SK-N-SH (cell line): ENCODE data around the gene CFAP99.

Experiments
- ELF1 ChIP-seq: IDR thresholded peaks from 2 replicates; pipeline ENCODE4 v1.4.0; 2012
- EZH2phosphoT487 ChIP-seq: fragments of 200-600 bp; sonication (generic); IDR thresholded peaks from 2 replicates; pipeline ENCODE4 v1.6.1; 2017; ENCODE audit warnings: low read depth, mixed run types, mild to moderate bottlenecking, antibody characterized with exemption, moderate library complexity, borderline replicate concordance
- FOSL2 ChIP-seq: IDR thresholded peaks from 2 replicates; pipeline ENCODE4 v1.4.0; 2012; ENCODE audit warnings: low read depth, mild to moderate bottlenecking, moderate library complexity, borderline replicate concordance
- RCOR1 ChIP-seq: fragments of 150-350 bp; IDR thresholded peaks from 2 replicates; pipeline ENCODE4 v1.6.1; 2017; ENCODE audit warnings: antibody characterized with exemption, low read length
- TAF1 ChIP-seq: IDR thresholded peaks from 2 replicates; pipeline ENCODE4 v1.6.1; 2012; ENCODE audit warnings: low read depth, mild to moderate bottlenecking, low read length, moderate library complexity, borderline replicate concordance
- YY1 ChIP-seq: IDR thresholded peaks from 2 replicates; pipeline ENCODE4 v1.4.0; 2012; ENCODE audit warnings: low read depth, mild to moderate bottlenecking

DNA sequence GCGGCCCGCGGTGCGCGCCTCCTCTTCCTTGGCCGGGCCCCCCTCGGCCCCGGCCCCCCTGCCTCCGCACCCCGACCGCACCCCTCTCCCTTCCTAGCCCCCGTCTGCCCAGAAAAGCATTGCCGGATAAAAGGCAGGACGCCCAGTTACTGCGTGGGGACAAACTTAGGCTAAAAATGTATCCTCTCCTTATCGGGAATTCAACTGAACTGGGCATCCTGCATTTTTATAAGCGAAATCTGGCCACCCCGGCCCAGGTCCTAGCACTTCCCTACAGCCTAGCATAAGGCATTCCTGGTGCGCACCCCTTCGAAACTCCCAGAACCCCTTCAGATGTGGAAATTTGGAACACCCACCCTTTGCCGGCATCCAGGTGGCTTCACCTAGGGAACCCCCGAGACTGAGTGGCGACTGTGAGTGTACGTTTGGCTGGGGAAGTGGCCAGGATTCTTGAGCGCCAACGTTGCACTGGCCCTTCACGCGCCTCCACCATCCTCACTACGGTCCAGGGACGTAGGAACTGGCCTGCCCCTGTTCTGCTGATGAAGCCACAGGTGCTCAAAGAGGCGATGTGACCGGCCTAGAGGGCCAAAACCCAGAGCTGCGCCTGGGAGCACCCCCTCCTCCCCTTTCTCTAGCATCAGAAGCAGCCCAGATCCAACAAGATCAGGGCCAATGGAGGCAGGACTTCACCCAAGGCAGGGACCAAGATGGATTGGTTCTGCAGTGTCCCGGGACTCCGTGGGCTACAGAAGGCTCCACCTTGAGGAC lies 44.4 kb downstream of the CFAP99 start:
- TF ChIP-seq YY1 (no peak), FOSL2 (no peak), EZH2phosphoT487 (no peak), RCOR1 (no peak), ELF1 (no peak), TAF1 (no peak)
